GM19372 (cell line): Measurements from ENCODE around the gene KDM4B.

Source experiments
- ATAC-seq: cut with Tn5 transposase; IDR thresholded peaks from one replicate; pipeline ENCODE4 v1.9.1; 2021; ENCODE audit warnings: mild to moderate bottlenecking, low read depth, moderate library complexity; ENCODE audit not compliant: unreplicated experiment

Gene KDM4B

GRCh38 chr19:5130371-5131030 lies 161.6 kb downstream of the KDM4B start:
- ATAC-seq = peak; percentile 48

DNA sequence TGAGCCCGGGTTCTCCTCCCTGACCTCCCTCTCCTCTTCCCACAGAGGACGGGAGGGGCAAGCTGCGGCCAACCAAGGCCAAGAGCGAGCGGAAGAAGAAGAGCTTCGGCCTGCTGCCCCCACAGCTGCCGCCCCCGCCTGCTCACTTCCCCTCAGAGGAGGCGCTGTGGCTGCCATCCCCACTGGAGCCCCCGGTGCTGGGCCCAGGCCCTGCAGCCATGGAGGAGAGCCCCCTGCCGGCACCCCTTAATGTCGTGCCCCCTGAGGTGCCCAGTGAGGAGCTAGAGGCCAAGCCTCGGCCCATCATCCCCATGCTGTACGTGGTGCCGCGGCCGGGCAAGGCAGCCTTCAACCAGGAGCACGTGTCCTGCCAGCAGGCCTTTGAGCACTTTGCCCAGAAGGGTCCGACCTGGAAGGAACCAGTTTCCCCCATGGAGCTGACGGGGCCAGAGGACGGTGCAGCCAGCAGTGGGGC lies 162.2 kb downstream of the KDM4B start:
- ATAC-seq = peak; percentile 45

DNA sequence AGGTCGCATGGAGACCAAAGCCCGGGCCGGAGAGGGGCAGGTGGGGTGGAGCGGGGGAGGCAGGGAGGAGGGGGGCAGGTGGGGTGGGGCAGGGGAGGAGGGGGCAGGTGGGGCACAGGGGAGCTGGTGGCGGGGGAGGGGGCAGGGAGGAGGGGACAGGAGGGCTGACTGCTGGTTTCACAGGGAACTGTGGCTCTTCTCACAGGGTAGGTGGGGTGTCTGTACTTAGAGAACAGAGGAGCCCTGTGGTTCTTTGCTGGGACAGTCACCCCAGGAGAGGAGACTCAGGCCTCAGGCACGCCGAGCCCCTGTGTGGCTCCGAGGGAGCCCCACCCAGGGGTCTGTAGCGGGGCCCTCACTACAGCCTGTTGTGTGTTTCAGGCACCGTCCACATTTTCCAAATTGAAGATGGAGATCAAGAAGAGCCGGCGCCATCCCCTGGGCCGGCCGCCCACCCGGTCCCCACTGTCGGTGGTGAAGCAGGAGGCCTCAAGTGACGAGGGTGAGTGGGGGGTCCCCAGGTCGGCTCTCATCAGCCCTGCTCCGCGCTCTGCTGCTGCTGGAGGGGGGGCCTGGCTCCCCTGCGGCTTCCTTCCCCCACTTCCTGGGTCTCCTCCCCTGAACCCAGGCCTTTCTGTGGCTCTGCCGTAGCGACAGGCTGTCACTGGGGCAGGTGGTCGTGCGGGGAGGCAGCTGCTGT lies 162.7 kb downstream of the KDM4B start:
- ATAC-seq = no peak

- no peak for ATAC-seq
These were observed 163.3 kb downstream of the KDM4B start for GRCh38 chr19:5132206-5132560.

- no peak for ATAC-seq
These were observed 164.1 kb downstream of the KDM4B start for GRCh38 chr19:5132698-5133651.

DNA sequence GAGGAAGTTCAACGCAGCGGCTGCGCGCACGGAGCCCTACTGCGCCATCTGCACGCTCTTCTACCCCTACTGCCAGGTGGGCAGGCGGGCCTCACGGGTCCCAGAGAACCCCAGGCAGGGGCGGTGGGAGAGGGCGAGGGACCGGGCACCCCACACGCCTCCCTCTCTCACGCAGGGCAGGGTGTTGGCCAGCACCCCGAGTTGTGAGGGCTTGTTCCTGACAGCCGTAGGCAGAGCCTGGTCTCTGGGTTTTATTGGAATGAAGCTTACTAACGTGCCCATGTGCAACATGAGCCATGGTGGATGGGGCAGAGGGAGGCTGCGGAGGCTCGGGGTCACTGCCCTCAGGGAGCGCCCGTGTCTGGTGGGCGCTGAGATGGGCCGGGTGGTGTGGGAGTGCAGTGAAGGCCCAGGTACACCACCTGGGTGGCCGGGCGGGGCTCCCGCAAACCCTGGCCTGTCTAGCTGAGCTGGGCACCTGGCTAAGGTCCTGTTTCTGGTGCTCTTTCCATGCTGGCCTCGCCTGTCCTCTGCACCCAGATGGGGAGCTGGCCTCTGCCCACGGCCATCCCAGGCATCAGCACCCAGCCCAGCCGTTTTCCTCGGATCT lies 165.2 kb downstream of the KDM4B start:
- ATAC-seq = no peak

GRCh38 chr19:5134691-5135090 lies 165.8 kb downstream of the KDM4B start:
- ATAC-seq = no peak

- no peak for ATAC-seq
These were observed 167.4 kb downstream of the KDM4B start for GRCh38 chr19:5136073-5136855.

DNA sequence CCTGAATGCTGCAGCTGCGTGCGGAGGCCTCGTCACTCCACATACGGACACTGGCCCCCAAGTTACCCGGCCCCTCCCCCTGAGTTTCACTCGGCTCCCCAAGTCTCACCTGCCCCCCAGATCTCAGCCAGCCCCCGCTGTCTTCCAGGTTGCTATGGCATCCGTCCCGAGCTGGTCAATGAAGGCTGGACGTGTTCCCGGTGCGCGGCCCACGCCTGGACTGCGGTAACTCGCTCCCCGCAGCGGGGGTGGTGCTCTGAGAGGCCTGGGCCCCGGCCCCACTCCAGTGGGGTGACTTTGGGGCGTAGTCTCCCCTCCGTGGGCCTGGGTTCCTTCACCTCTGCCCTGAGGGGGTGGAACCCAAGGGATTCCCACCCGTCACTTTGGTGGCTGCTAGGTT lies 168.2 kb downstream of the KDM4B start:
- no peak for ATAC-seq

DNA sequence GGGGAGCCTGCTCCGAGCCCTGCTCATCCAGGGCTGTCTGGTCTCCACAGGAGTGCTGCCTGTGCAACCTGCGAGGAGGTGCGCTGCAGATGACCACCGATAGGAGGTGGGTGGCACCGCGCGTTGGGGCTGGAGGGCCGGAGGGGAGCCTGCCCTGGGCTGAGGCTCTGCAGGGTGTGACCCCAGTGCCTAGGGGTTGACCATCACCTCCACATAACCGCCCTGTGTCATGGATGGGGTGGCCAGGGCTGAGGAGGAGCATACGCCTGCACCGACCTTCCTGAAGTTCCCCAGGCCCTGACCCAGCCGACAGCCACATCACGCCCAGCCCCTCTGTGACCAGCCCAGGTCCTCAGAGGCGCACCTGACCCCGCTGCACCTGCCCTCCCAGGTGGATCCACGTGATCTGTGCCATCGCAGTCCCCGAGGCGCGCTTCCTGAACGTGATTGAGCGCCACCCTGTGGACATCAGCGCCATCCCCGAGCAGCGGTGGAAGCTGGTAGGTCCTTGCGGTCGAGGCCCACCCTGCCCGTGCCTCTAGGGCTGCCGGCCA lies 168.7 kb downstream of the KDM4B start:
- ATAC-seq = no peak

DNA sequence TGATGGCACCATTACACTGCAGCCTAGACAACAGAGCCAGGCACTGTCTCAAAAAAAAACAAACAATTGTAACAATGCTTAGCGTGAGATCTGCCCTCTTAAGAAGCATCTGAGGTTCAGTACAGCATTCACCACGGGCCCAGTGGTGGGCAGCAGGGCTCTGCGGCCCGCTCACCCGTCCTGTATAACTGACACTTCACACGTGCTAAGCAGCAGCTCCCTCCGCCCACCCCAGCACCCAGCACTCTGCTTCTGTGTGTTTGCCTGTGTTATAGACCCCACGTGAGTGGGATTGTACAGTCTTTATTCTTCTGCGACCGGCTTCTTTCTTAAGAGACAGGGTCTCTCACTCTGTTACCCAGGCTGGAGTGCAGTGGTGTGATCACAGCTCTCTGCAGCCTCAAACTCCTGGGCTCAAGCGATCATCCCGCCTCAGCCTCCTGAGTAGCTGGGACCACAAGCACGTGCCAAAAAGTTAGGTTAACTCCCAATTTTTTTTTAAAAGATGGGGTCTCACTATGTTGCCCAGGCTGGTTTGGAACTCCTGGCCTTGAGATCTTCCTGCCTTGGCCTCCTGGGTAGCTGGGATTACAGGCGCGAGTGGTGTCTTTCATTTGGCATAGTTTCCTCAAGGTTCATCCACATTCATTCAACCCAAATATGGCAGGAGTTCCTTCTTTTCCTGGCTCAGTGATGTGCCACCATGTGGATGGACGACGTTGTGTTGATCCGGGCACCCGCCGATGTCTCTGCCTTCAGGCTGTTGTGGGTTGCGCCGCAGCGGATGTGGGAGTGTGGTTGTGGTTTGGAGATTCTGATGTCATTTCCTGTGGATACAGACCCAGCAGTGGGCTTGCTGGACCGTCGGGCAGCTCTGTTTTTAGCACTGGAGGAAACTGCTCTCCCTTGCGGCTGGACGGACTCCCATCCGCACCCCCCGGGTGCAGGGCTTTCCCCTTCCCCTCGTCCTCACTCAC lies 170.0 kb downstream of the KDM4B start:
- ATAC-seq = no peak

GRCh38 chr19:5139583-5140325 lies 170.8 kb downstream of the KDM4B start:
- ATAC-seq = no peak

- ATAC-seq = no peak
These were observed 172.4 kb downstream of the KDM4B start for GRCh38 chr19:5141129-5141849.

DNA sequence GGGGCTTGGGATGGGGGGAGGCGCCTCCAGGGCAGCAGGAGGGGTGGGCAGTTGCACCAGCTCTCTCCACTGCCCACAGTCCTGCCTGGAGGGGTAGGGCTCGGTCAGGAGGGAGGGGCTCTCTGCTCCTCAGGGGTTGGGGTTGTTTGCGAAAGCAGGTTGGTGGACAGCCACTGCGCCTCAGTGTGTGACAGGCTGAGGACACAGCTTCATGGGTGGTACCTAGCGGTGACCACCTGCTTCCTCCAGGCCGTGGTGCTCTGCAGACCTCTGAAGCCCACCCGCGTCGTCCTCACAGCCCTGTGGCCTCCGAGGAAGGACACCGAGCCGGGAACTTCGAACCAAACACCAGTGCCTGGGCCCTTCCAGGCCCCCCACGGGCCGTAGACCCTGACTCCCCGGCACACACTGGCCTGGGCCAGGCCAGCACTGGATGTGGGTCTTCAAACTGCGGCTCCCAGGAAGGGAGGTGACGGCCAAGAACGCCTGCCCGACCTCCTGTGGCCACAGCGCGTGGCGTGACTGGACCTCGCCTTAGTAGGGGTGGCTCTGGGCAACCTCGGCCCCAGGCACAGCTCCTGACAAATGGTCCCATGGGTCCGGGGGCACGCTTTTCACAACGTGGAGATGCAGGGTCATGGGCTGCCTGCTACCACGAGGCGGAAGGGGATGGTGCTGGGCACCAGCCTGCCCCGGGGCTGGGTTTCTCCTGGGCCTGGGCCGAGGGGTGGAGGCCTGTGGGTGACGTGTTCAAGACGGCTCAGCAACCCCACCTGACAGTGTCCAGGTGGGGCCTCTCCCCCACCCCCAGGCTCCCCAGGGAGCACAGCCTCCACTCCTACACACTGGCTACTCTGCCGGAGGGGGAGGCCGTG lies 173.2 kb downstream of the KDM4B start:
- ATAC-seq = no peak

- ATAC-seq = no peak
These were observed 173.8 kb downstream of the KDM4B start for GRCh38 chr19:5142725-5143097.
